SU-DHL-6 (cell line): Measurements from ENCODE around the gene AHI1.

Source experiments
- EZH2phosphoT487 ChIP-seq: fragments of 200-600 bp; sonication (generic), shearing (Covaris generic); conservative IDR thresholded peaks from 2 replicates; pipeline ENCODE4 v1.6.1; 2018; ENCODE audit warnings: mild to moderate bottlenecking, antibody characterized with exemption, low read length, moderate library complexity, mixed read lengths
- TF ChIP-seq, protein P1 (sequence below): fragments of 200-600 bp; sonication (generic); IDR thresholded peaks from one replicate; pipeline ENCODE4 v1.5.1; 2017; ENCODE audit warnings: antibody characterized with exemption, mild to moderate bottlenecking, low read length, moderate library complexity; ENCODE audit not compliant: insufficient read depth, poor library complexity, severe bottlenecking

DNA sequence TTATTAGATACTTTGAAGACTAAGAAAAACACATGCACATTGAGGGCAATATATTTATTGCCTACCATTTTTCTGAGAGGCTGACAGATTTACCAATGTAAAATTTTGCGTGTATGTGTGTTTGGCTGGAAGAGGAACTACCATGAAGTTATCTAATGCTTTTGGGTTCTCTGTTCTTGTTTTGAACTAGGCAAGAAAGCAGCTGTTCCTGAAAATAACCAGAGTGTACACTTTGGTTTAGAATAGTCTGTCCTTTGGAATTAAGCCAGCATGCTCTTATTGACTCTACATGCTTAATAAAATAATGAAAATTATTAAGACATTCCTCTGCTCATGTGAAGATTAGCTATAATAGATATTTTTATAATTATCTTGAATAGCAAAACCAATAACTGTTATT lies 187.2 kb downstream of the AHI1 start:
- TF ChIP-seq, protein P1, sequence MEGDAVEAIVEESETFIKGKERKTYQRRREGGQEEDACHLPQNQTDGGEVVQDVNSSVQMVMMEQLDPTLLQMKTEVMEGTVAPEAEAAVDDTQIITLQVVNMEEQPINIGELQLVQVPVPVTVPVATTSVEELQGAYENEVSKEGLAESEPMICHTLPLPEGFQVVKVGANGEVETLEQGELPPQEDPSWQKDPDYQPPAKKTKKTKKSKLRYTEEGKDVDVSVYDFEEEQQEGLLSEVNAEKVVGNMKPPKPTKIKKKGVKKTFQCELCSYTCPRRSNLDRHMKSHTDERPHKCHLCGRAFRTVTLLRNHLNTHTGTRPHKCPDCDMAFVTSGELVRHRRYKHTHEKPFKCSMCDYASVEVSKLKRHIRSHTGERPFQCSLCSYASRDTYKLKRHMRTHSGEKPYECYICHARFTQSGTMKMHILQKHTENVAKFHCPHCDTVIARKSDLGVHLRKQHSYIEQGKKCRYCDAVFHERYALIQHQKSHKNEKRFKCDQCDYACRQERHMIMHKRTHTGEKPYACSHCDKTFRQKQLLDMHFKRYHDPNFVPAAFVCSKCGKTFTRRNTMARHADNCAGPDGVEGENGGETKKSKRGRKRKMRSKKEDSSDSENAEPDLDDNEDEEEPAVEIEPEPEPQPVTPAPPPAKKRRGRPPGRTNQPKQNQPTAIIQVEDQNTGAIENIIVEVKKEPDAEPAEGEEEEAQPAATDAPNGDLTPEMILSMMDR, result no peak
- no peak for TF ChIP-seq EZH2phosphoT487
